GM12872 (cell line): ENCODE measurements around the gene BANF2.

Experiments
- TF ChIP-seq, protein P1 (sequence below): IDR thresholded peaks from 3 replicates; pipeline ENCODE4 v1.5.1; 2011; ENCODE audit warnings: low read depth, mild to moderate bottlenecking, low read length, moderate library complexity; ENCODE audit not compliant: insufficient read depth

Gene BANF2

GRCh38 chr20:17732907-17733521 lies 33.2 kb downstream of the BANF2 start:
- TF ChIP-seq, protein P1, sequence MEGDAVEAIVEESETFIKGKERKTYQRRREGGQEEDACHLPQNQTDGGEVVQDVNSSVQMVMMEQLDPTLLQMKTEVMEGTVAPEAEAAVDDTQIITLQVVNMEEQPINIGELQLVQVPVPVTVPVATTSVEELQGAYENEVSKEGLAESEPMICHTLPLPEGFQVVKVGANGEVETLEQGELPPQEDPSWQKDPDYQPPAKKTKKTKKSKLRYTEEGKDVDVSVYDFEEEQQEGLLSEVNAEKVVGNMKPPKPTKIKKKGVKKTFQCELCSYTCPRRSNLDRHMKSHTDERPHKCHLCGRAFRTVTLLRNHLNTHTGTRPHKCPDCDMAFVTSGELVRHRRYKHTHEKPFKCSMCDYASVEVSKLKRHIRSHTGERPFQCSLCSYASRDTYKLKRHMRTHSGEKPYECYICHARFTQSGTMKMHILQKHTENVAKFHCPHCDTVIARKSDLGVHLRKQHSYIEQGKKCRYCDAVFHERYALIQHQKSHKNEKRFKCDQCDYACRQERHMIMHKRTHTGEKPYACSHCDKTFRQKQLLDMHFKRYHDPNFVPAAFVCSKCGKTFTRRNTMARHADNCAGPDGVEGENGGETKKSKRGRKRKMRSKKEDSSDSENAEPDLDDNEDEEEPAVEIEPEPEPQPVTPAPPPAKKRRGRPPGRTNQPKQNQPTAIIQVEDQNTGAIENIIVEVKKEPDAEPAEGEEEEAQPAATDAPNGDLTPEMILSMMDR: no peak

- TF ChIP-seq, protein P1: no peak
Measured at GRCh38 chr20:17733767-17734304, 34.1 kb downstream of the BANF2 start.

- TF ChIP-seq, protein P1: no peak
Measured at GRCh38 chr20:17734374-17734773, 34.6 kb downstream of the BANF2 start.

- TF ChIP-seq, protein P1: no peak
Measured at GRCh38 chr20:17735206-17735804, 35.5 kb downstream of the BANF2 start.

GRCh38 chr20:17735959-17736621 lies 36.3 kb downstream of the BANF2 start:
- TF ChIP-seq, protein P1: no peak

DNA sequence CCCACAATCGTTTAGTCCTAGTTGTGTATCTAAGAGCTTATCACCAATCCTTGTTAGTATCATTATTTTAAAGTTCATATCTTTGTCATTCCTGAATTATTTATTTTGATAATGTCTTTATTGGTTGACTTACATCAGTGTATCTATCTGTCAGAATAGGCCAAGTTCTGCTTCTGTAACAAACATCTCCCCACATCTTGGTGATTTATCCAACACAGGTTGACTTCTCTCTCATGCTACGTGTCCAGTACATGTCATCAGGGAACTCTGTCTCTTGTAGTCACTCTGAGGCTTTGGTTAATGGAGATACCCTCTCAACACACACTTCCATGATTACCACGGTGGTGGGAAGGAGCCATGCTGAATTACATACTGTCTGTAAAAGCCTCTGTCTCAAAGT lies 38.4 kb downstream of the BANF2 start:
- TF ChIP-seq, protein P1: no peak

DNA sequence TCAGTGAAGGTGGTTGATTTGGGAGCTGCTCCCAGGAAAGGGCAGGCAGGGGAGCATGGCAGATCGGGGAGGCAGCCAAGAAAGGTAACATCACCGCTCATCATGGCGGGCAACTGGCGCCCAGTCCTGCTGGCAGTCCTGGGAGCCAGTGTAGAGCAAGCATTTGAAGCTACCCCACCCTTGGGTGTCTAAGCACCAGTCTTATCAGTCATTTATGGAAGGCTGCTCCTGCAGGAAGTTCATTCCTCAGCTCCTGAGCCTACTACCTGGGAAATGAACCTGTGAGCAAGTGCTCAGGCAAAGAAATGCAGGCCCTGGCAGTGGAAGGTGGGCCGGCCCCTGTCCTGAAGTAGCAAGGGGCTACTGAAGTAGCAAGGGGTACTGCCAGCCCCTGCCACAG lies 41.5 kb downstream of the BANF2 start:
- TF ChIP-seq, protein P1: no peak
